SU-DHL-6 (cell line): ENCODE measurements around the gene ST3GAL5.

ENCODE experiments used
- H2AFZ ChIP-seq: fragments of 200-600 bp; sonication (generic); 2 replicates; pipeline ENCODE4 v1.6.1; 2014; ENCODE audit warnings: low read depth, mild to moderate bottlenecking, moderate library complexity, mixed read lengths, antibody characterized with exemption, low read length; ENCODE audit not compliant: severe bottlenecking
- H3F3A ChIP-seq: fragments of 200-600 bp; shearing (Covaris generic); 2 replicates; pipeline ENCODE4 v1.6.0; 2016; ENCODE audit warnings: antibody characterized with exemption, mild to moderate bottlenecking; ENCODE audit not compliant: insufficient read depth
- H3K27ac ChIP-seq: fragments of 200-600 bp; sonication (generic); 2 replicates; pipeline ENCODE4 v1.5.1; 2016; ENCODE audit warnings: low read depth, mild to moderate bottlenecking, low read length, moderate library complexity, mixed read lengths
- H3K27me3 ChIP-seq: fragments of 200-600 bp; sonication (generic), shearing (Covaris generic); 2 replicates; pipeline ENCODE4 v1.6.0; 2014; ENCODE audit warnings: mild to moderate bottlenecking, low read length
- H3K36me3 ChIP-seq: fragments of 200-600 bp; sonication (generic); 2 replicates; pipeline ENCODE4 v1.6.1; 2014; ENCODE audit warnings: mild to moderate bottlenecking, low read length, mixed read lengths
- H3K4me2 ChIP-seq: fragments of 300-600, 200-600 bp; shearing (Covaris generic), sonication (generic); 2 replicates; pipeline ENCODE4 v1.6.0; 2014; ENCODE audit warnings: low read length, low read depth, mild to moderate bottlenecking; ENCODE audit not compliant: poor library complexity, severe bottlenecking
- H3K4me3 ChIP-seq: fragments of 200-600 bp; sonication (generic); 2 replicates; pipeline ENCODE4 v1.5.1; 2014; ENCODE audit warnings: antibody characterized with exemption, low read length, mild to moderate bottlenecking, mixed read lengths; ENCODE audit not compliant: insufficient read depth, poor library complexity, severe bottlenecking
- H3K79me2 ChIP-seq: fragments of 200-600 bp; sonication (generic); 2 replicates; pipeline ENCODE4 v1.6.1; 2014; ENCODE audit warnings: mild to moderate bottlenecking, low read length, moderate library complexity; ENCODE audit not compliant: insufficient read depth
- H3K9ac ChIP-seq: fragments of 200-600 bp; sonication (generic); 2 replicates; pipeline ENCODE4 v1.7.0; 2014; ENCODE audit warnings: mild to moderate bottlenecking, low read length
- H3K9me2 ChIP-seq: fragments of 200-600 bp; sonication (generic); replicated peaks from 2 replicates; pipeline ENCODE4 v1.6.1; 2014; ENCODE audit warnings: low read length; ENCODE audit not compliant: insufficient read depth
- H3K9me3 ChIP-seq: fragments of 200-600 bp; sonication (generic); 2 replicates; pipeline ENCODE4 v1.6.1; 2014; ENCODE audit warnings: low read length, mixed read lengths; ENCODE audit not compliant: insufficient read depth
- H4K20me1 ChIP-seq: fragments of 200-600 bp; sonication (generic); 2 replicates; pipeline ENCODE4 v1.6.1; 2014; ENCODE audit warnings: low read depth, mild to moderate bottlenecking, antibody characterized with exemption, low read length, moderate library complexity, mixed read lengths
- EZH2phosphoT487 ChIP-seq: fragments of 200-600 bp; sonication (generic), shearing (Covaris generic); conservative IDR thresholded peaks from 2 replicates; pipeline ENCODE4 v1.6.1; 2018; ENCODE audit warnings: mild to moderate bottlenecking, antibody characterized with exemption, low read length, moderate library complexity, mixed read lengths
- TF ChIP-seq, protein P1 (sequence below): fragments of 200-600 bp; sonication (generic); IDR thresholded peaks from one replicate; pipeline ENCODE4 v1.5.1; 2017; ENCODE audit warnings: antibody characterized with exemption, mild to moderate bottlenecking, low read length, moderate library complexity; ENCODE audit not compliant: insufficient read depth, poor library complexity, severe bottlenecking

The ST3GAL5 gene

DNA sequence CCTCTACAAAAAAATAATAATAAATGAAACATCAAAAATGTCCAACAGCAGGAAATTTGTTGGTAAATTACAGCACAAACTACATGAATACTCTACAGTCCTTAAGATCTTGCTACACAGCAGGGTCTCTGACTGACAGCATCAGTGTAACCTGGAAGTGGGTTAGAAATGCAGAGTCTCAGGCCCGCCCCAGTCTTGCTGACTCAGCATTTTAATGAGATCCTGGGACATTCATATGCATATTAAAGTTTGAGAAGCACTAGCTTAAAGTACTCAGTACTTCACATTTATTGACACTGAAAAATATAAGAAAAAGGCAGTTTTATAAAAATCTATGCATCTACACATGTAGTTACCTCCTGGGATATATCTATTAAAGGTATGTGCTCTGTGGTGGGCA is 21.7 kb downstream of the ST3GAL5 start:
- H3F3A ChIP-seq, result 0 out of 2 replicates have a peak, but pooled peaks cover 2% of the 10 kb centered on the region
- H3K4me3 ChIP-seq, result no peak overlapping the region
- no peaks in the 10 kb centered on the region for H3K27me3 ChIP-seq
- no peak overlapping the region for H3K27ac ChIP-seq
- H3K4me2 ChIP-seq, result no peak overlapping the region
- H3K9me2 ChIP-seq, result no peaks in the 10 kb centered on the region
- H2AFZ ChIP-seq, result no peak overlapping the region
- H3K79me2 ChIP-seq, result no peaks in the 10 kb centered on the region
- H3K9ac ChIP-seq, result no peak overlapping the region
- H3K9me3 ChIP-seq, result no peaks in the 10 kb centered on the region
- no peaks in the 10 kb centered on the region for H4K20me1 ChIP-seq
- no peaks in the 10 kb centered on the region for H3K36me3 ChIP-seq
- no peak for TF ChIP-seq EZH2phosphoT487
- TF ChIP-seq, protein P1, sequence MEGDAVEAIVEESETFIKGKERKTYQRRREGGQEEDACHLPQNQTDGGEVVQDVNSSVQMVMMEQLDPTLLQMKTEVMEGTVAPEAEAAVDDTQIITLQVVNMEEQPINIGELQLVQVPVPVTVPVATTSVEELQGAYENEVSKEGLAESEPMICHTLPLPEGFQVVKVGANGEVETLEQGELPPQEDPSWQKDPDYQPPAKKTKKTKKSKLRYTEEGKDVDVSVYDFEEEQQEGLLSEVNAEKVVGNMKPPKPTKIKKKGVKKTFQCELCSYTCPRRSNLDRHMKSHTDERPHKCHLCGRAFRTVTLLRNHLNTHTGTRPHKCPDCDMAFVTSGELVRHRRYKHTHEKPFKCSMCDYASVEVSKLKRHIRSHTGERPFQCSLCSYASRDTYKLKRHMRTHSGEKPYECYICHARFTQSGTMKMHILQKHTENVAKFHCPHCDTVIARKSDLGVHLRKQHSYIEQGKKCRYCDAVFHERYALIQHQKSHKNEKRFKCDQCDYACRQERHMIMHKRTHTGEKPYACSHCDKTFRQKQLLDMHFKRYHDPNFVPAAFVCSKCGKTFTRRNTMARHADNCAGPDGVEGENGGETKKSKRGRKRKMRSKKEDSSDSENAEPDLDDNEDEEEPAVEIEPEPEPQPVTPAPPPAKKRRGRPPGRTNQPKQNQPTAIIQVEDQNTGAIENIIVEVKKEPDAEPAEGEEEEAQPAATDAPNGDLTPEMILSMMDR, result no peak

DNA sequence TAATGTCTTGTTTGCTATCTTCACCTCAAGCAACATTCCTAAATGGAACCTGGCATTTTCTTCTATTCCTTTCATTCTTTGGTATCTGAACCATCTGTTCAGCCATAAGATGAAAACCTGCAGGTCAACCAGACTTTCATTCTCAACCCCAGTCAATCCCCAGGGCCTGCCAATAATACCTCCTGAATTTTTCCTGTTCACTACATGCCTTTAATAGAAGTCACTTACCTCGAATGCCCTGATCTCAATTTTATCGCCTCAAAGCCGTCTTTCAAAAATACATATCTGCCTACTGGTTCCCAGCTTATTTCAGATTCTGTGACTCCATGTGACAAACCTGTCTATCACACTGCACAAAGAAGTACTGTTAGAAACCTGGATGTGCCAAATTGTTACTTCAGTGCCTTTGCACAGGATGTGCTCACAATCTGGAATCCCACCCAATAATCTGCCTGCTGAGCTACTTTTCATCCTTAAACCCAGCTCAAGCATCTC is 22.6 kb downstream of the ST3GAL5 start:
- H3K9me2 ChIP-seq, result no peaks in the 10 kb centered on the region
- 0 out of 2 replicates have a peak, but pooled peaks cover 3% of the 10 kb centered on the region for H3F3A ChIP-seq
- no peaks in the 10 kb centered on the region for H3K79me2 ChIP-seq
- H3K27me3 ChIP-seq, result no peaks in the 10 kb centered on the region
- no peak overlapping the region for H2AFZ ChIP-seq
- H3K27ac ChIP-seq, result no peak overlapping the region
- TF ChIP-seq EZH2phosphoT487, result no peak
- TF ChIP-seq, protein P1, result no peak
- H3K9ac ChIP-seq, result no peak overlapping the region
- no peaks in the 10 kb centered on the region for H3K9me3 ChIP-seq
- no peak overlapping the region for H3K4me3 ChIP-seq
- no peaks in the 10 kb centered on the region for H3K36me3 ChIP-seq
- H4K20me1 ChIP-seq, result no peaks in the 10 kb centered on the region
- no peak overlapping the region for H3K4me2 ChIP-seq

DNA sequence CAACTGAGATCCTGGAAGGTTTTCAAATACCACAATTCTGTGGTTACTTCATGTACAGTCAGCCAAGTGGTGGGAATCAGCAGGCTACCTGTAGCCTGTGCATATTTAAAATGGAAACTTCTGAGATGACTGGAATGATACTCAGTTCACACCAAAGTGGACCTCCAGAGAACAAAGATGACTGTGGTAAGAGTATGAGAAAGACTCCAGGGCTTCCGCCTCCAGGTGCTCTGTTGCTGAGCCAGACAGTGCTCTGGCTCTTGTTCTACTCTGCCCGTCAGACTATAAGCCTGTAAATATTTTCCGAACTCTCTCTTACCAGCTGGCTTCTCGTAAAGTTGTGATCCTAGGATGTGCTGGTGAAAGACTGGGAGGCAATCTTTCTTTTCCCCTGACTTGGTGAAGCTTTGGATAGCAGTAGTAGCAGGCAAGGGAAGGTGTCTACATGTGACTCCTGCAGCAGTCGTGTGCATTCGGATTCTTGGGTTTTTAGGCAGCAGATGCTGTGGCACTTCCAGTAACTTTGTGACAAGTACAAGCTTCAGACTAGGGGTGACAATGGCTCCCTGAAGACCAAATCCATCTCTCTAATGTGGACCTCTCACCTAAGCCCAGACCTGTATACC is 23.1 kb downstream of the ST3GAL5 start:
- TF ChIP-seq, protein P1, result no peak
- TF ChIP-seq EZH2phosphoT487, result no peak
- Histone ChIP-seq H2AFZ (no peak overlapping the region), H4K20me1 (no peaks in the 10 kb centered on the region), H3K27ac (no peak overlapping the region), H3K9me2 (no peaks in the 10 kb centered on the region), H3K9me3 (no peaks in the 10 kb centered on the region), H3K36me3 (no peaks in the 10 kb centered on the region), H3K27me3 (no peaks in the 10 kb centered on the region), H3K4me2 (no peak overlapping the region), H3K9ac (no peak overlapping the region), H3K4me3 (no peak overlapping the region), H3K79me2 (no peaks in the 10 kb centered on the region), H3F3A (0 out of 2 replicates have a peak, but pooled peaks cover 3% of the 10 kb centered on the region)
